Measurements from ENCODE around the gene EPHB2.
A peak's percentile ranks its signal among the peaks of the same experiment; 100 is the strongest.

EPHB2 gene

DNA sequence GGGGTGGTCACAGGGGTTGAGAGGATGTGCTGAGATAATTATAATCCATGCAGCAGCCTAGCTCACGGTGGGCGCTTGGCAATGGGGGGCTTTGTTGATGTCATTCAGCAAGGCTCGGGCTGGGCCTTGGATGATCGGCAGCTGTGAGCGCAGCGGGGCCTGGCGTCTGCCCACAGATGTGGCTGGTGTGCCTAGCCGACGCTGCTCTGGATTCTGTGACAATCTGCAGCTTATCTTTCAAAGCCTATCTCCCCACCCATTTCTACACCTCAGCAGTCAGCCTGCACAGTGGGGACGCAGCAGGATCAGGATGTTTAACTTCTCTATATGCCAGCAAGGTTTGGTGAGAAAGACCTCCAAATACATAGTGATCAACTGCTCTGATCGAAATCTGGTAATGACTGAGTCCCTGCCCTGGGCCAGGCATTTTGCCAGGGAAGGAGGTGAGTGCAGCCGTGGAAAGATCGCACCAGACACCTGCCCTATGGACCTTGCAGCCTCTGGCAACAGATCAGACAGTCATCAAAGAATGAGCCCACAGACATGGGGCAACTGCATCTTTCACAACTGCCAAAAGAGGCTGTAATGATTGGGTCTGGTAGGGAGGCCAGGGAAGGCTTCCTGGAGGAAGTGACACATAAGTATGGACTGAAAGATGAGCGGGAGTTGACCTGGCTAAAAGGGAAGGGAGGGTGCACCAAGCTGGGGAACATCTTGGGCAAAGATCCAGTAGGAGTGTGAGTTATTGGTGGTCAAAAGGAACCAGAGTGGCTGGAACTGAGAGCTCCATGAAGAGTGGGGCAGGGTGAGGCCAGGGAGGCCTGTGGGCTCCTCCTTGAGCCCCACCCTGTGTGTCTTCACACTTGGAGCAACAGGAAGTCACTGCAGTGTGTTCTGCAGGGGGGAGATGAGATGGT is 35.3 kb downstream of the EPHB2 start:
- Histone ChIP-seq H3K9me3 (ENCODE audit: severe bottlenecking) (no peaks in the 10 kb centered on the region), H3K4me1 (ENCODE audit: insufficient read depth, poor library complexity, severe bottlenecking) (peaks cover 35% of the 10 kb centered on the region), H3K27ac (ENCODE audit: poor library complexity, severe bottlenecking) (peak overlapping the region; percentile 91), H3K36me3 (ENCODE audit: low read depth) (no peaks in the 10 kb centered on the region), H3K27me3 (ENCODE audit: insufficient read depth, poor library complexity, severe bottlenecking) (no peaks in the 10 kb centered on the region), H3K4me3 (ENCODE audit: severe bottlenecking) (no peak overlapping the region)
- TF ChIP-seq, protein P1, sequence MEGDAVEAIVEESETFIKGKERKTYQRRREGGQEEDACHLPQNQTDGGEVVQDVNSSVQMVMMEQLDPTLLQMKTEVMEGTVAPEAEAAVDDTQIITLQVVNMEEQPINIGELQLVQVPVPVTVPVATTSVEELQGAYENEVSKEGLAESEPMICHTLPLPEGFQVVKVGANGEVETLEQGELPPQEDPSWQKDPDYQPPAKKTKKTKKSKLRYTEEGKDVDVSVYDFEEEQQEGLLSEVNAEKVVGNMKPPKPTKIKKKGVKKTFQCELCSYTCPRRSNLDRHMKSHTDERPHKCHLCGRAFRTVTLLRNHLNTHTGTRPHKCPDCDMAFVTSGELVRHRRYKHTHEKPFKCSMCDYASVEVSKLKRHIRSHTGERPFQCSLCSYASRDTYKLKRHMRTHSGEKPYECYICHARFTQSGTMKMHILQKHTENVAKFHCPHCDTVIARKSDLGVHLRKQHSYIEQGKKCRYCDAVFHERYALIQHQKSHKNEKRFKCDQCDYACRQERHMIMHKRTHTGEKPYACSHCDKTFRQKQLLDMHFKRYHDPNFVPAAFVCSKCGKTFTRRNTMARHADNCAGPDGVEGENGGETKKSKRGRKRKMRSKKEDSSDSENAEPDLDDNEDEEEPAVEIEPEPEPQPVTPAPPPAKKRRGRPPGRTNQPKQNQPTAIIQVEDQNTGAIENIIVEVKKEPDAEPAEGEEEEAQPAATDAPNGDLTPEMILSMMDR (IDR thresholded peaks at IDR 0.05; ENCODE audit: poor library complexity, severe bottlenecking) = no peak
- DNase-seq (ENCODE audit: low spot score) (no peak), ATAC-seq (ENCODE audit: low read depth) (peak; percentile 46)

DNA sequence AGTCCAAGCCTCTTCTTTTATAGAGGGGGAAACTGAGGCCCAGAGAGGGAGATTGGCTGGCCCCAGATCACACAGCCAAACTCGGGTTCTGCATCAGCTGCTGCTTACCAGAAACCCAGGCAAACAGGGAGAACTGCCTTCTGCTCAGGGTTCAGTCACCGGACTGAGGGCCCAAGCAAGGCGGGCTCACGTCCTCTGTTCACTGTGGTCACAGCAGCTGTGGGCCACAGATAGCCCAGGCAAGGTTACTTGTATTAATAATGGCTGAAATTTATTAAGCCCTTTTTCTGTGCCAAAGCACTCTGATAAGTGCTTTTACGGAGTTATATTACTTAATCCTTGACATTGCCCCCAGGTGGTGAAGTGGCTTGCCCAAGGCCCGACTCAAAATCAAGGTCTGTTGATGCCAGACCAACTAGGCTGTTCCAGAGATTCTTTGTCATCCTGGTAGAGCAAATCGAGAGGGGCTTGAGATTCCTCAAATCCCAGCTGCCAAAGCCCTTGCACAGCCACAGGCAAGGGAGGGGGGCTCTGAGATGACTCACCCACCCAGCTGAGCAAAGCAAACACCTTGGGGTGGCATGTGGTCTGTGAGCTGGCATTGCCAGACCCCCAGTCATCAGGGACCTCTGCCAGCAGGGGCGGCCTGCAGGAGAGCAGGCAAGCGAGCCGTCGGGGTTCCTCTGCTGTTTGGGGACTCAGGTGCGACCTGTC is 36.5 kb downstream of the EPHB2 start:
- Histone ChIP-seq H3K27ac (ENCODE audit: poor library complexity, severe bottlenecking) (peak overlapping the region; percentile 91), H3K4me3 (ENCODE audit: severe bottlenecking) (no peak overlapping the region), H3K9me3 (ENCODE audit: severe bottlenecking) (no peaks in the 10 kb centered on the region), H3K27me3 (ENCODE audit: insufficient read depth, poor library complexity, severe bottlenecking) (no peaks in the 10 kb centered on the region), H3K36me3 (ENCODE audit: low read depth) (no peaks in the 10 kb centered on the region), H3K4me1 (ENCODE audit: insufficient read depth, poor library complexity, severe bottlenecking) (peaks cover 47% of the 10 kb centered on the region)
- DNase-seq (ENCODE audit: low spot score) = peak; percentile 91
- ATAC-seq (ENCODE audit: low read depth) = peak; percentile 35
- TF ChIP-seq, protein P1 (IDR thresholded peaks at IDR 0.05; ENCODE audit: poor library complexity, severe bottlenecking) = no peak

DNA sequence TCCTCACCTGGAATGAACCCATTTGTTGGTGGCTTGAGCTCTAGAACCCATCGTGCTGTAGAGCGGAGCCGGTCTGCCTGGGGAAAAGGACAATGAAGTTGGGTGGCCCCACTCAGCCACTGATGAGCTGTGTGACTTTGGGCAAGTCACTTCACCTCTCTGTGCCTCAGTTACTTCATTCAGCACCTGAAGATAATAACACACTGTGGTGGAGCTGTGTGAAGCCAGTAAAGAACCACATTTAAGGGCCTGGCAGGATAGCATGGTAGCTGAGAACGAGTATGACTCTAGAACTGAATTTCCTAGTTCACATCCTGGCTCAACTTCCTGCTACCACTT is 37.1 kb downstream of the EPHB2 start:
- DNase-seq (ENCODE audit: low spot score) (no peak), ATAC-seq (ENCODE audit: low read depth) (no peak)
- no peak overlapping the region for H3K4me3 ChIP-seq (ENCODE audit: severe bottlenecking)
- H3K27me3 ChIP-seq (ENCODE audit: insufficient read depth, poor library complexity, severe bottlenecking) = no peaks in the 10 kb centered on the region
- no peaks in the 10 kb centered on the region for H3K36me3 ChIP-seq (ENCODE audit: low read depth)
- H3K27ac ChIP-seq (ENCODE audit: poor library complexity, severe bottlenecking) = peak overlapping the region; percentile 91
- H3K4me1 ChIP-seq (ENCODE audit: insufficient read depth, poor library complexity, severe bottlenecking) = peaks cover 48% of the 10 kb centered on the region
- TF ChIP-seq, protein P1 (IDR thresholded peaks at IDR 0.05; ENCODE audit: poor library complexity, severe bottlenecking) = no peak
- no peaks in the 10 kb centered on the region for H3K9me3 ChIP-seq (ENCODE audit: severe bottlenecking)

DNA sequence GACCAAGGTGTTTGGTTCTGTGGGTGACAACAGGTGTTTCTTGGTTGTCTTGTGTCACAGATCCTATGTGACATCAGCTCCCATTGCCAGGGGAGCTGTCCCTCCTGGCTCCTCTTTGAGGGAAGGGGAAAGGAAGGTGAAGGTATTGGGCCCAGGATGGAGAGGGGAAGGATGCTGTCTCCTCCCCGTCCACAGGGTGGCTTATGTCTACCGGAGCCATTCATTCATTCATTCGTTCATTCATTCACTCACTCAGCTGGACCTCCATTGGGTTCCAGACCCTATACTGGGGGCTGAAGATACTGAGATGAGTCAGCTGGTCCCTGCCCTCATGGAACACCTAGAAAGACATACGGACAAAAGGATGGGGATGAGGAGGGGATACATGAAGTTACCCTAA is 38.9 kb downstream of the EPHB2 start:
- peaks cover 48% of the 10 kb centered on the region for H3K4me1 ChIP-seq (ENCODE audit: insufficient read depth, poor library complexity, severe bottlenecking)
- no peaks in the 10 kb centered on the region for H3K27me3 ChIP-seq (ENCODE audit: insufficient read depth, poor library complexity, severe bottlenecking)
- H3K9me3 ChIP-seq (ENCODE audit: severe bottlenecking) = no peaks in the 10 kb centered on the region
- TF ChIP-seq, protein P1 (IDR thresholded peaks at IDR 0.05; ENCODE audit: poor library complexity, severe bottlenecking) = no peak
- ATAC-seq (ENCODE audit: low read depth) (no peak), DNase-seq (ENCODE audit: low spot score) (no peak)
- H3K36me3 ChIP-seq (ENCODE audit: low read depth) = no peaks in the 10 kb centered on the region
- peak overlapping the region; percentile 91 for H3K27ac ChIP-seq (ENCODE audit: poor library complexity, severe bottlenecking)
- no peak overlapping the region for H3K4me3 ChIP-seq (ENCODE audit: severe bottlenecking)
